ENCODE results near the gene PLXNA2.

DNA sequence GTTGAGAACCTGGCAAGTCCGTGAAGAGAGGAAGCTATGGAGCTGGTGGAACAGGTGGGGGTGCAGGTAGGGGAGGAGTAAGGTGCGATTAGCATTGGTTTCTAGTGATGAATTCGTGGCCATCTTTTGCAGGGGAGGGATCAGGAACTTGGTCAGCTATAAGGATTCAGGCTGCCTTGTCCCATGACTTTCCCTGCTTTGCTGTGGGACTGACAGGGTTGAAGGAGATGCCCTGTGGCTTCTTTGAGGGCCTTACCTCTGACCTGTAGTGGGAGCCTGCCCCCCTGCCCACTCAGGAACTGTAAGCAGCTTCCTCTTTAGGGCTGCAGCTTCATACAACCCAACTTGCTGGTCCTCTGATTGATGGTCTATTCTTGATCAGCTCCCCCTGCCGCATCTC is 248.6 kb downstream of the PLXNA2 start:
- TF ChIP-seq PAX5 (IDR thresholded peaks at IDR 0.05; ENCODE audit: insufficient read depth, low read length, severe bottlenecking) = no peak
- no peak for TF ChIP-seq SPI1 (IDR thresholded peaks at IDR 0.05; ENCODE audit: low read depth, low read length)
- TF ChIP-seq POLR2AphosphoS5 (IDR thresholded peaks at IDR 0.05; ENCODE audit: low read depth, low read length) = no peak
- TF ChIP-seq TAF1 (IDR thresholded peaks at IDR 0.05; ENCODE audit: low read depth, low read length) = no peak
- TF ChIP-seq POLR2A (IDR thresholded peaks at IDR 0.05; ENCODE audit: low read depth, low read length) = no peak
- TF ChIP-seq POU2F2 (IDR thresholded peaks at IDR 0.05; ENCODE audit: low read depth, low read length) = no peak

Measured in GM12891 (cell line).